ENCODE data around the gene CPVL. TPM values are rescaled to one million over a fixed set of nuclear protein-coding genes. Genes with fewer than 3 reads are reported as not detected.

The CPVL gene
- total and polyA plus RNA-seq, 2 of the 8 experiments (the other 6 are each of a cell fraction or from before 2014, with no cell fraction given): 40.0 to 55.0 TPM

- CTCF ChIA-PET (ENCODE audit: partially characterized antibody): interaction anchor here (1.0 to 1.4 kb wide), 3 partner anchors 11 to 13 kb away, joined by 3 to 4 read pairs (median 3); no protein-coding TSS in a partner anchor
- 90% methylated on average over 3 of the region's 3 CpGs; no CpG with 5 or more reads in 1 of the 2 experiments for WGBS, 2 experiments (ENCODE audit: extremely low coverage in 1 of 2, insufficient coverage in 1 of 2, insufficient read length in 1 of 2, insufficient replicate concordance in 2 of 2, low coverage in 1 of 2, low lambda C conversion rate in 2 of 2, missing lambda C conversion rate in 1 of 2)
- FAIRE-seq: no peak
These were observed 17.5 kb upstream of the CPVL start for GRCh38 chr7:29163854-29164253.

More at GRCh38 chr7:29163854-29164253, 17.5 kb upstream of the CPVL start:
- TF ChIP-seq CHD1 (IDR thresholded peaks at IDR 0.05; ENCODE audit: low read depth, low read length): no peak
- TF ChIP-seq SP1 (IDR thresholded peaks at IDR 0.05; ENCODE audit: low read depth, low read length): no peak
- TF ChIP-seq POLR2A (IDR thresholded peaks at IDR 0.05; ENCODE audit: control extremely low read depth in 1 of 2, low read depth in 2 of 2, low read length in 2 of 2): no peak
- no peak for TF ChIP-seq JUN (IDR thresholded peaks at IDR 0.05; ENCODE audit: low read depth, low read length)
- TF ChIP-seq ASH2L (IDR thresholded peaks at IDR 0.05; ENCODE audit: low read length): no peak
- no peak for TF ChIP-seq POU5F1 (IDR thresholded peaks at IDR 0.05; ENCODE audit: low read depth, low read length)
- TF ChIP-seq GABPA (IDR thresholded peaks at IDR 0.05; ENCODE audit: borderline replicate concordance, insufficient read depth, low read length): no peak
- no peak for TF ChIP-seq CBX5 (IDR thresholded peaks at IDR 0.05; ENCODE audit: low read depth, low read length)
- TF ChIP-seq RXRA (IDR thresholded peaks at IDR 0.05; ENCODE audit: insufficient read depth, low read depth, low read length): no peak
- TF ChIP-seq FOSL1 (IDR thresholded peaks at IDR 0.05; ENCODE audit: insufficient read depth, low read depth, low read length): no peak
- no peak for TF ChIP-seq KDM4A (IDR thresholded peaks at IDR 0.05; ENCODE audit: low read depth, low read length, severe bottlenecking)
- no peak for TF ChIP-seq KDM5A (IDR thresholded peaks at IDR 0.05; ENCODE audit: low read length)
- TF ChIP-seq POLR2AphosphoS5 (IDR thresholded peaks at IDR 0.05; ENCODE audit: low read depth, low read length): no peak
- Histone ChIP-seq H3K14ac (ENCODE audit: insufficient read length) (no peak overlapping the region), H2AFZ (ENCODE audit: low read length) (no peak overlapping the region), H2BK15ac (ENCODE audit: low read length) (no peak overlapping the region), H4K8ac (ENCODE audit: extremely low read depth, insufficient read depth, low read length) (no peak overlapping the region), H3K27ac (ENCODE audit: low read depth, low read length) (no peak overlapping the region), H3K18ac (ENCODE audit: extremely low read depth, low read length) (no peak overlapping the region), H4K91ac (replicated peaks; ENCODE audit: insufficient read length, low read length) (no peak overlapping the region), H3K56ac (replicated peaks; ENCODE audit: insufficient read length, low read depth, low read length) (no peak overlapping the region), H3K4me1 (replicated peaks in 1 of 4; ENCODE audit: control insufficient read depth in 3 of 4, insufficient read depth in 4 of 4, low read length in 3 of 4) (no peaks in the 10 kb centered on the region), H3K27me3 (replicated peaks in 1 of 4; ENCODE audit: control insufficient read depth in 3 of 4, extremely low read depth in 1 of 4, insufficient read depth in 3 of 4, low read length in 3 of 4) (no peaks in the 10 kb centered on the region), H3K4ac (replicated peaks; ENCODE audit: insufficient read length, low read depth, low read length) (no peak overlapping the region), H3K79me2 (ENCODE audit: control insufficient read depth in 1 of 2, insufficient read depth in 2 of 2, low read length in 2 of 2) (no peaks in the 10 kb centered on the region), H4K5ac (ENCODE audit: insufficient read length, low read depth, low read length) (no peak overlapping the region), H2AK5ac (ENCODE audit: low read depth, low read length) (no peak overlapping the region), H2BK120ac (replicated peaks; ENCODE audit: low read depth, low read length) (no peak overlapping the region), H3K4me2 (ENCODE audit: insufficient read depth in 1 of 2, low read depth in 2 of 2, low read length in 2 of 2) (no peak overlapping the region), H3K9ac (replicated peaks in 1 of 4; ENCODE audit: extremely low read depth in 1 of 4, low read depth in 3 of 4, low read length in 3 of 4) (no peak overlapping the region), H3K23me2 (ENCODE audit: low read depth, low read length) (no peaks in the 10 kb centered on the region), H3K9me3 (ENCODE audit: insufficient read depth in 2 of 2, low read depth in 1 of 2, low read length in 1 of 2) (no peaks in the 10 kb centered on the region), H3K23ac (ENCODE audit: insufficient read length) (no peak overlapping the region), H3K36me3 (ENCODE audit: control insufficient read depth in 2 of 4, insufficient read depth in 4 of 4, low read length in 3 of 4) (no peaks in the 10 kb centered on the region), H2BK20ac (ENCODE audit: low read length) (no peak overlapping the region), H2BK12ac (ENCODE audit: low read depth, low read length) (no peak overlapping the region), H2BK5ac (ENCODE audit: low read depth, low read length) (no peak overlapping the region), H4K20me1 (replicated peaks in 1 of 2; ENCODE audit: control insufficient read depth in 1 of 2, insufficient read depth in 2 of 2, low read length in 2 of 2) (peaks cover 0 to 2% of the 10 kb centered on the region in 2 experiments), H3K4me3 (ENCODE audit: extremely low read depth in 1 of 4, insufficient read depth in 2 of 4, low read depth in 3 of 4, low read length in 4 of 4) (no peak overlapping the region), H3K79me1 (ENCODE audit: low read depth, low read length) (no peaks in the 10 kb centered on the region)
- POLR2A ChIA-PET (ENCODE audit: partially characterized antibody): no interaction called here
- no peak for DNase-seq (ENCODE audit: low read depth in 1 of 2, low spot score in 2 of 2)

All from H1 (cell line).